ENCODE data around the gene TMEM245.

DNA sequence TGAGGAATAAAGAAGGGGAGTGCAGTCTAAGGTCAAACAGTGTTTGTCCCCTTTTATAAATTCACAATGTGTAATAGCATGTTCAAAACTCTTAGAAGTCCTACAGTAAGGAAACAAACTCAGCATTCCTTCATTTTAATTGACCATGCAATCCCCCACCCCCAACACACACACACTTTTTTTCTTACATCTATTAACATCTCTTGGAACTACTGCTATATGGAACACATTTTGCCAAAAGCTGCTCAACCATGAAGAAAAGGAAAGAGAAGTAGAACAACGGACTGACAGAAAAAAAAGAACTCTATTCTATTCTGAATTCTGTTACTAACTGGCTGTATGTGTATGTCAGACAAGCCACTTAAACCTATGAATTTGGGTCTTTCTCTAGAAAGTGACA is 103.6 kb downstream of the TMEM245 start:
- TF ChIP-seq, protein P1, sequence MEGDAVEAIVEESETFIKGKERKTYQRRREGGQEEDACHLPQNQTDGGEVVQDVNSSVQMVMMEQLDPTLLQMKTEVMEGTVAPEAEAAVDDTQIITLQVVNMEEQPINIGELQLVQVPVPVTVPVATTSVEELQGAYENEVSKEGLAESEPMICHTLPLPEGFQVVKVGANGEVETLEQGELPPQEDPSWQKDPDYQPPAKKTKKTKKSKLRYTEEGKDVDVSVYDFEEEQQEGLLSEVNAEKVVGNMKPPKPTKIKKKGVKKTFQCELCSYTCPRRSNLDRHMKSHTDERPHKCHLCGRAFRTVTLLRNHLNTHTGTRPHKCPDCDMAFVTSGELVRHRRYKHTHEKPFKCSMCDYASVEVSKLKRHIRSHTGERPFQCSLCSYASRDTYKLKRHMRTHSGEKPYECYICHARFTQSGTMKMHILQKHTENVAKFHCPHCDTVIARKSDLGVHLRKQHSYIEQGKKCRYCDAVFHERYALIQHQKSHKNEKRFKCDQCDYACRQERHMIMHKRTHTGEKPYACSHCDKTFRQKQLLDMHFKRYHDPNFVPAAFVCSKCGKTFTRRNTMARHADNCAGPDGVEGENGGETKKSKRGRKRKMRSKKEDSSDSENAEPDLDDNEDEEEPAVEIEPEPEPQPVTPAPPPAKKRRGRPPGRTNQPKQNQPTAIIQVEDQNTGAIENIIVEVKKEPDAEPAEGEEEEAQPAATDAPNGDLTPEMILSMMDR (conservative IDR thresholded peaks at IDR 0.05): no peak
- no peak for TF ChIP-seq ZFX (IDR thresholded peaks at IDR 0.05)

All from C4-2B (cell line).